Renal pelvis (tissue), 3 donors: ENCODE results near the gene RANBP3. TPM values are rescaled to one million over a fixed set of nuclear protein-coding genes. Genes with fewer than 3 reads are reported as not detected.

Experiments
- polyA plus RNA-seq, 3 donors: library from polyadenylated mRNA; unstranded; fragments of 120-200 nt; gene quantifications; one replicate each; pipeline ENCODE4 v1.2.1, GENCODE V29; 2013; ENCODE audit not compliant: insufficient read length in 3 of 3

RANBP3 gene
- polyA plus RNA-seq, 3 donors: 68.1 to 72.5 (median 68.3) TPM

Other genes starting within 250 kb of the RANBP3 start
- gene PRR22, start 193.4 kb downstream of the RANBP3 start, polyA plus RNA-seq: 1 to 10 TPM; 3.0 to 6.5 (median 4.0) TPM
- 10 to 100 TPM; 24.9 to 45.1 (median 32.4) TPM for gene DUS3L, start 187.0 kb downstream of the RANBP3 start, polyA plus RNA-seq
- gene NRTN, start 173.1 kb downstream of the RANBP3 start, polyA plus RNA-seq: 1 to 10 TPM; 3.7 to 5.2 (median 4.3) TPM
- gene FUT6, start 138.4 kb downstream of the RANBP3 start, polyA plus RNA-seq: 10 to 100 TPM; 12.7 to 18.2 (median 15.1) TPM
- gene FUT3, start 126.7 kb downstream of the RANBP3 start, polyA plus RNA-seq: under 1 TPM; 0.54 to 0.90 (median 0.64) TPM
- gene FUT5, start 107.6 kb downstream of the RANBP3 start, polyA plus RNA-seq: under 1 TPM in 2 of 3 donors, not detected in 1; 0.06 to 0.18 TPM
- 100 to 1,000 TPM; 174 to 222 (median 202) TPM for gene NDUFA11, start 74.3 kb downstream of the RANBP3 start, polyA plus RNA-seq
- 10 to 100 TPM in 2 of 3 donors, 1 to 10 TPM in 1; 4.9 to 12.2 (median 10.8) TPM for gene VMAC, start 73.3 kb downstream of the RANBP3 start, polyA plus RNA-seq
- 10 to 100 TPM; 38.8 to 51.9 (median 45.3) TPM for gene CAPS, start 63.9 kb downstream of the RANBP3 start, polyA plus RNA-seq
- 10 to 100 TPM in 1 of 3 donors, 1 to 10 TPM in 2; 7.2 to 11.0 (median 9.7) TPM for gene RFX2, start 132.4 kb upstream of the RANBP3 start, polyA plus RNA-seq
- gene ACSBG2, start 157.5 kb upstream of the RANBP3 start, polyA plus RNA-seq: 1 to 10 TPM in 2 of 3 donors, under 1 TPM in 1; 0.75 to 2.8 (median 2.3) TPM